22Rv1 (cell line): Measurements from ENCODE around the gene BEST1.

Experiments used
- CTCF ChIP-seq: fragments of 450-650 bp; IDR thresholded peaks from 2 replicates; pipeline ENCODE4 v1.5.1; 2017; ENCODE audit warnings: mild to moderate bottlenecking
- ZFX ChIP-seq: fragments of 450-650 bp; IDR thresholded peaks from 2 replicates; pipeline ENCODE4 v1.6.1; 2017; ENCODE audit warnings: antibody characterized with exemption, borderline replicate concordance

- TF ChIP-seq CTCF (no peak), ZFX (no peak)
These were observed 25.7 kb downstream of the BEST1 start for GRCh38 chr11:61975638-61976419.
